Stimulated activated naive B cell treated with anti-CD40 and anti-IgM and Interleukin-4, amounts not matched to agents 10 μg/mL and 1 μg/mL and 100 μg/mL, for 72 hours (primary cell): Measurements from ENCODE around the gene AHI1.

ENCODE experiments used
- ATAC-seq, 2 donors: fragments of 150-1000 bp; cut with Tn5 transposase; replicated peaks; 2 replicates each; pipeline ENCODE4 v1.10.0; 2021; ENCODE audit warnings: moderate library complexity in 1 of 2
- DNase-seq: peaks from one replicate; pipeline ENCODE4 v3.0.0; 2021
- H3K27ac Mint-ChIP-seq: one replicate; pipeline ENCODE4 v1.8.0; 2022; ENCODE audit warnings: mild to moderate bottlenecking, mixed read lengths
- H3K27me3 Mint-ChIP-seq, 2 donors: one replicate each; pipeline ENCODE4 v1.8.0; 2022; ENCODE audit warnings: mixed read lengths in 2 of 2
- H3K36me3 Mint-ChIP-seq, 2 donors: one replicate each; pipeline ENCODE4 v1.8.0; 2022; ENCODE audit warnings: mixed read lengths in 2 of 2, mild to moderate bottlenecking in 1 of 2
- H3K4me1 Mint-ChIP-seq, 2 donors: one replicate each; pipeline ENCODE4 v1.8.0; 2022; ENCODE audit warnings: mixed read lengths in 2 of 2, mild to moderate bottlenecking in 1 of 2
- H3K4me3 Mint-ChIP-seq, 2 donors: one replicate each; pipeline ENCODE4 v1.8.0; 2022; ENCODE audit warnings: mild to moderate bottlenecking in 2 of 2, mixed read lengths in 2 of 2, moderate library complexity in 1 of 2
- H3K9me3 Mint-ChIP-seq, 2 donors: one replicate each; pipeline ENCODE4 v1.8.0; 2022; ENCODE audit warnings: mixed read lengths in 2 of 2, mild to moderate bottlenecking in 1 of 2

Gene AHI1

GRCh38 chr6:135285165-135285564 is 212.4 kb downstream of the AHI1 start:
- peaks cover 8 to 9% of the 10 kb centered on the region in 2 donors for H3K36me3 Mint-ChIP-seq
- no peak for DNase-seq
- H3K9me3 Mint-ChIP-seq = no peaks in the 10 kb centered on the region
- peaks cover 16 to 36% of the 10 kb centered on the region in 2 donors for H3K4me1 Mint-ChIP-seq
- H3K27ac Mint-ChIP-seq = no peak overlapping the region
- no peak for ATAC-seq
- peaks cover 0 to 2% of the 10 kb centered on the region in 2 donors for H3K27me3 Mint-ChIP-seq
- no peak overlapping the region for H3K4me3 Mint-ChIP-seq

GRCh38 chr6:135283926-135284325 is 213.6 kb downstream of the AHI1 start:
- H3K4me1 Mint-ChIP-seq = peaks cover 19 to 36% of the 10 kb centered on the region in 2 donors
- DNase-seq (no peak), ATAC-seq (no peak)
- no peak overlapping the region for H3K4me3 Mint-ChIP-seq
- peaks cover 6 to 8% of the 10 kb centered on the region in 2 donors for H3K36me3 Mint-ChIP-seq
- H3K27ac Mint-ChIP-seq = no peak overlapping the region
- peaks cover 0 to 6% of the 10 kb centered on the region in 2 donors for H3K27me3 Mint-ChIP-seq
- no peaks in the 10 kb centered on the region for H3K9me3 Mint-ChIP-seq

DNA sequence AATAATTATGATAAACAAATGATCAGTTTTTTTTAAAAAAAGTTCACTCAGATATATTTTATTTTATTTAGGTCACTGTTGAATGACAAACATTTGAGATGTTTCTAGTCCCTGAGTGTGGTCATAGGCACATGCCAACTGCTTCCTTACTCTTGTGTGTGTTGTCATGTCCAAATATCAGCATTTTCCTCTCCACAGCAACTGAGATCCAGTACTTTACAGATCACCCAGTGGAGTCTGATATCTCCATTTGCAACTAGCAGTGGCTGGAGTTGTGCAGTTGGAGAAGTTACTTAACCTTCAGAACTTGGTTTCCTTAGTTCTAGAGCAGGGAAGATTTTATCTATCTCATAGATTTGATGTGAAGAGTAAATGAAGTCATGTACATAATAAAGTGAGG is 215.1 kb downstream of the AHI1 start:
- no peak for DNase-seq
- peaks cover 0 to 6% of the 10 kb centered on the region in 2 donors for H3K27me3 Mint-ChIP-seq
- no peak overlapping the region for H3K27ac Mint-ChIP-seq
- no peak overlapping the region for H3K4me3 Mint-ChIP-seq
- peaks cover 4 to 7% of the 10 kb centered on the region in 2 donors for H3K36me3 Mint-ChIP-seq
- H3K9me3 Mint-ChIP-seq = no peaks in the 10 kb centered on the region
- ATAC-seq = no peak
- peaks cover 19 to 32% of the 10 kb centered on the region in 2 donors for H3K4me1 Mint-ChIP-seq

DNA sequence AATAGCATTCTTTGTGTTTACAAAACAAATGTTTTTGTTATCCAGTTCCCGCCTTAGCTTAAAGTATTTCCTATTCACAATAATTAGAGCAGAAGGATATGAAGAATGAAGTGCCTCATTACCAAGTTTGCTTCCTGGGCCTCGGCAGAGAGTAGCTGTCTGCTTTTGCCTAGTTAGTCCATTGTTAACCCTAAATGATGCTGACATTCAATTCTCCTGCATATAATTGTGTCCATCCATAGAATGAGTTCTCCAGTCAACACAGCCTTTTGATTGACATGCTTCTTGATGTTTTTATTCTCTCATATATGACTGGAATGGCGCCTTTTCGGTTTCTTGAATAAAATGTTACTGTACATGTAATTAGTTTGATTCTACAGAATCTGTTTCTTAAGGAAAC is 215.6 kb downstream of the AHI1 start:
- H3K36me3 Mint-ChIP-seq = peaks cover 0 to 3% of the 10 kb centered on the region in 2 donors
- H3K4me1 Mint-ChIP-seq = peaks cover 14 to 28% of the 10 kb centered on the region in 2 donors
- no peak for ATAC-seq

GRCh38 chr6:135281227-135281626 is 216.3 kb downstream of the AHI1 start:
- no peak overlapping the region for H3K27ac Mint-ChIP-seq
- peak in 1 of 2 donors; percentile 27 for ATAC-seq
- H3K4me3 Mint-ChIP-seq = no peak overlapping the region
- H3K36me3 Mint-ChIP-seq = no peaks in the 10 kb centered on the region
- peaks cover 11 to 20% of the 10 kb centered on the region in 2 donors for H3K4me1 Mint-ChIP-seq
- peaks cover 0 to 6% of the 10 kb centered on the region in 2 donors for H3K27me3 Mint-ChIP-seq
- no peak for DNase-seq
- no peaks in the 10 kb centered on the region for H3K9me3 Mint-ChIP-seq

More for the DNA sequence above, 215.6 kb downstream of the AHI1 start:
- H3K27ac Mint-ChIP-seq = no peak overlapping the region
- no peak overlapping the region for H3K4me3 Mint-ChIP-seq
- no peaks in the 10 kb centered on the region for H3K9me3 Mint-ChIP-seq
- H3K27me3 Mint-ChIP-seq = peaks cover 0 to 6% of the 10 kb centered on the region in 2 donors
- DNase-seq = no peak

- peak overlapping the region in 1 of 2 donors; percentile 8 for H3K4me3 Mint-ChIP-seq
- peak overlapping the region; percentile 1 for H3K27ac Mint-ChIP-seq
- H3K9me3 Mint-ChIP-seq = no peaks in the 10 kb centered on the region
- H3K4me1 Mint-ChIP-seq = peaks cover 11 to 23% of the 10 kb centered on the region in 2 donors
- H3K36me3 Mint-ChIP-seq = no peaks in the 10 kb centered on the region
- ATAC-seq (peak; percentile 54 to 57), DNase-seq (no peak)
- H3K27me3 Mint-ChIP-seq = peaks cover 0 to 6% of the 10 kb centered on the region in 2 donors
Observed at GRCh38 chr6:135280375-135281136, 217.0 kb downstream of the AHI1 start.

GRCh38 chr6:135277422-135277821 is 220.1 kb downstream of the AHI1 start:
- DNase-seq (no peak), ATAC-seq (no peak)
- Mint-ChIP-seq H3K36me3 (no peaks in the 10 kb centered on the region), H3K9me3 (no peaks in the 10 kb centered on the region), H3K4me3 (no peak overlapping the region), H3K4me1 (peaks cover 12 to 34% of the 10 kb centered on the region in 2 donors), H3K27ac (no peak overlapping the region), H3K27me3 (peaks cover 0 to 6% of the 10 kb centered on the region in 2 donors)

DNA sequence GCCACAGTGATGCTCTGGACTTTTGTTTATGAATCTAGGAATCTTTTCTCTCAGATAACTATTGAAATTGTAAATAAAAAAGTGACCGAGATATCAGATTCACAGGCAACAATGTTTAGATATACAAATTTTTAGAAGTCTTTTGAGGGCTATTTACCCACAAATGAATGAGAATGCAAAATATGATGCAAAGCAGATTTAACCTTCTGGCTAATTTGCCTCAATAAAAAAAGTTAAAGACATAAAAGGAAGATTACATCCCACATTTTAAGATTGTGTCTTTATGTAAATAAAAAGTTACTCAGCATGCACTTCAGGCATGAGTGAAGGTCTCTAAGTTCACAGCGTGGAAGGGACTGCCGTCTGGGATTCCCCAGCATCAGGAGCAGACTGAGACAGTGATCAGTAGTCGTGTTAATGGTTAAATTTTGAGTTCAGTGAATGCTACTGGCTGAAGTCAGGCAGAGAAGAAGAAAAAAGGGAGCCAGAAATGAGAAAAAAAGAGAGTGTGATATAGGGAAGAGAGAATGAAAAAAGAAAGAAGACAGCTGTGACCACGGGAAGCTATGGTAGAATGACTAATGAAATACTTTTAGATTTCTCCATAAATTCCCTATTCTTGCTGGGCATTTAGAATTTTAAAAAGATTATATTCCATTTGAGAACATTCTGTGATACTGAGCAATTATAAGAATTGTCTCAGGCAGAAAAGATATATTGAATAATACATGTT is 222.8 kb downstream of the AHI1 start:
- peak; percentile 77 to 93 for ATAC-seq
- Mint-ChIP-seq H3K27me3 (no peaks in the 10 kb centered on the region), H3K27ac (peak overlapping the region; percentile 15), H3K4me1 (peaks cover 8 to 28% of the 10 kb centered on the region in 2 donors), H3K9me3 (no peaks in the 10 kb centered on the region), H3K36me3 (no peaks in the 10 kb centered on the region), H3K4me3 (peak overlapping the region in 1 of 2 donors; percentile 10)
- no peak for DNase-seq

DNA sequence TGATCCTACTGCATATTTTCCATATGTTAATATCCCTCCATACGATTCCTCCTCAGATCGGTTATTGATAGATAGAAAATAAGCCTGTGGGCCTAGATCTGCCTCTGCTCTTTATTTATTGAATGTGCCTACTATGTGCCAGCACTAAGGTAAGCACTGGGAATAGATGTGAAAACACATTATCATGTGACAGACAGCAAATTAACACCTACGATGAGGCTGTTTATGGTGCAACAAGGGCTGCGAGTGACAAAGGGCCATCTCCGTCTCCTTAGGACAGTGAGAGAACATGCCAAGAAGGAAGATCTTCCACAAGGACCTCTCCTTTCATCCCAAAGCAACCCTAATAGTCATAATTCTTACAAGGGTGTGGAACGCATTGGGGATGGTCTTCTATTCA is 225.9 kb downstream of the AHI1 start:
- H3K27ac Mint-ChIP-seq = no peak overlapping the region
- ATAC-seq = no peak
- no peak overlapping the region for H3K4me3 Mint-ChIP-seq
- no peak for DNase-seq
- H3K36me3 Mint-ChIP-seq = no peaks in the 10 kb centered on the region
- no peaks in the 10 kb centered on the region for H3K9me3 Mint-ChIP-seq
- H3K27me3 Mint-ChIP-seq = no peaks in the 10 kb centered on the region
- peaks cover 25 to 58% of the 10 kb centered on the region in 2 donors for H3K4me1 Mint-ChIP-seq

- H3K9me3 Mint-ChIP-seq = no peaks in the 10 kb centered on the region
- ATAC-seq (no peak), DNase-seq (no peak)
- H3K27ac Mint-ChIP-seq = no peak overlapping the region
- H3K27me3 Mint-ChIP-seq = no peaks in the 10 kb centered on the region
- no peaks in the 10 kb centered on the region for H3K36me3 Mint-ChIP-seq
- no peak overlapping the region for H3K4me3 Mint-ChIP-seq
- H3K4me1 Mint-ChIP-seq = peaks cover 30 to 66% of the 10 kb centered on the region in 2 donors
Observed at GRCh38 chr6:135270676-135271536, 226.6 kb downstream of the AHI1 start.

- H3K4me3 Mint-ChIP-seq = no peak overlapping the region
- no peak for DNase-seq
- H3K27me3 Mint-ChIP-seq = no peaks in the 10 kb centered on the region
- H3K36me3 Mint-ChIP-seq = peaks cover 0 to 3% of the 10 kb centered on the region in 2 donors
- ATAC-seq = no peak
- peaks cover 36 to 65% of the 10 kb centered on the region in 2 donors for H3K4me1 Mint-ChIP-seq
- no peaks in the 10 kb centered on the region for H3K9me3 Mint-ChIP-seq
- H3K27ac Mint-ChIP-seq = no peak overlapping the region
Observed at GRCh38 chr6:135269481-135269891, 228.1 kb downstream of the AHI1 start.

DNA sequence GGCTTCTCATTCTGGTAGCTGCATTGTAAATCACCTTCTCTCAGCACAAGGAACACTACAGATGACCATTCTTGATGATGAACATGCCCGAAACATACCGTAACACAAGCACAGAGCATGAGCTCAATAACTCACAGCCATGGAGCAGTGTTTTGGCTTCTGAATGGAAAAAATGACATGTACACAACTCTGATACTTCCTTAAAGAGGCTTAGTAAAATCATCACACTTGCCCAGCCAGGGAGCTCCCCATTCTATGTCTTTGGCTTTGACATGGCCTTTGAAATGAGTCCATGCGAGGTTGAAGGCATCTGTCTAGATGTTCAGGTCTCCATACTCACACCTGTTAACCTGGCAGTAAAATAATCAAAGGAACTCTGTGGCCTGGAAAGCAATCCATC is 228.8 kb downstream of the AHI1 start:
- no peaks in the 10 kb centered on the region for H3K9me3 Mint-ChIP-seq
- ATAC-seq (peak; percentile 71 to 81), DNase-seq (no peak)
- H3K27me3 Mint-ChIP-seq = no peaks in the 10 kb centered on the region
- peaks cover 37 to 68% of the 10 kb centered on the region in 2 donors for H3K4me1 Mint-ChIP-seq
- peak overlapping the region in 1 of 2 donors; percentile 10 for H3K4me3 Mint-ChIP-seq
- peak overlapping the region; percentile 38 for H3K27ac Mint-ChIP-seq
- H3K36me3 Mint-ChIP-seq = peaks cover 0 to 3% of the 10 kb centered on the region in 2 donors

- Mint-ChIP-seq H3K4me3 (peak overlapping the region in 1 of 2 donors; percentile 10), H3K27ac (peak overlapping the region; percentile 38), H3K27me3 (no peaks in the 10 kb centered on the region), H3K36me3 (peaks cover 0 to 3% of the 10 kb centered on the region in 2 donors), H3K4me1 (peaks cover 37 to 68% of the 10 kb centered on the region in 2 donors), H3K9me3 (no peaks in the 10 kb centered on the region)
- no peak for DNase-seq
- ATAC-seq = no peak
Observed at GRCh38 chr6:135268263-135268662, 229.3 kb downstream of the AHI1 start.

DNA sequence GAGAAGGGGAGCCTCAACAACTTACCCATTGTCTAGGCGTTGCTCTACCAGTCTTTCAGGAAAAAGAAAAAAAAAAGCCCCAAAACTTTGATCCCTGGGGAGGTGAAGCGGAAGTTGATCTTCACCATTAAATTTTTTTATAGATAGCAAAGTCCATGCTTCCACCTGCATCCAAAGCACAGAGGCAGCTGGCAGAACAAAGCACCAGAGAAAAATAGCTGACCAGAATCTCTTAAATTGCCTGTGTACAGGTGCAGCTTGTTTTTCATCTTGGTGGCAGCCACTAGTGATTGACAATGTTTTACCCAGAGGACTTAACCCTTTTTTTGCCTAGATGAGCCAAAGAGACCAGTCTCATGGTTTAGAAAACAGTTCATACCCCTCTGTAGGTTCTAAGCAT is 230.5 kb downstream of the AHI1 start:
- Mint-ChIP-seq H3K27ac (peak overlapping the region; percentile 80), H3K4me1 (peaks cover 37 to 68% of the 10 kb centered on the region in 2 donors), H3K36me3 (peaks cover 0 to 3% of the 10 kb centered on the region in 2 donors), H3K4me3 (peak overlapping the region in 1 of 2 donors; percentile 16), H3K9me3 (no peaks in the 10 kb centered on the region), H3K27me3 (no peaks in the 10 kb centered on the region)
- DNase-seq = no peak
- ATAC-seq = no peak
